GM18870 (cell line): ENCODE results near the gene ERG.

Experiments used
- ATAC-seq: cut with Tn5 transposase; IDR thresholded peaks from one replicate; pipeline ENCODE4 v1.9.1; 2021; ENCODE audit warnings: moderate library complexity; ENCODE audit not compliant: unreplicated experiment

The ERG gene

GRCh38 chr21:38499296-38499695, 1.0 kb upstream of the ERG start:
- ATAC-seq, result no peak

- no peak for ATAC-seq
Measured at GRCh38 chr21:38496224-38496623, 2.1 kb downstream of the ERG start.

- ATAC-seq, result no peak
Measured at GRCh38 chr21:38495696-38496095, 2.6 kb downstream of the ERG start.

- ATAC-seq, result no peak
Measured at GRCh38 chr21:38495242-38495641, 3.0 kb downstream of the ERG start.

DNA sequence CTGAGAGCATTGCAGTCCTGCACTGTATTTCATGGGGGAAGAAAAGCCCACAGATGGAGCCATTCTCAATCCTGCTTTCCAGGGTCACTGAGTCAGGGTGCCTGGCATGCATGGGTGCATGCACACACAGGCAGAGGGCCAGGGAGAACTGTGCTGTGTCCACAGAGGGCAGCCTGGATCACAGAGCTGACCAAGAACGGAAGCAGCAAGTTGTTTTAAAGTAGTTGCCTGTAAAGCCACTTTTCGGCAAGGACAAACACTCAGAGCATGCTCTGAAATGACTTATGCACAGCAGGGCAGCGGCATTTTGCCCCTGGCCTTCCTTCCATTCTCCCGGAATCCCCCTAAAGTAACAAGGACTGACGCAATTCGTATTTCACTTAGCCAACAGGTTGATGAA, 3.6 kb downstream of the ERG start:
- no peak for ATAC-seq

DNA sequence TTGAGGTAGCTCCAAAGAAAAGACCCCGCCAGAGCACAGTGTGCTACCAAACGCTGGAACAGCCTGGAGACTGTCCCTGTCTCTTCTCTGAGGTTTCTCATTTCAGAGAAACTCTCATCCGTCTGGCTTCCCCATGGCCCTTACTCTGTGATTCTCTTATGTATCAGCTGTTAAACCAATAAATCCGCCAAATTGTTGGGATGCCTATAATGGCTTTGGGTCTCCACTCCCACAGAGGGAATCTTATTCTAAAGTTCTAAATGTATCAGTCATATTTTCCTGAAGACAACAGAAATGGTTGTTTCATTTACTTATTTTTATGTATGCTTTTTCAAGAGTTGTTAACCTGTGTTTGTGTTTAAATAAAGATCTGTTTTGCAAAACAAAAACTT, 4.0 kb downstream of the ERG start:
- ATAC-seq, result no peak

DNA sequence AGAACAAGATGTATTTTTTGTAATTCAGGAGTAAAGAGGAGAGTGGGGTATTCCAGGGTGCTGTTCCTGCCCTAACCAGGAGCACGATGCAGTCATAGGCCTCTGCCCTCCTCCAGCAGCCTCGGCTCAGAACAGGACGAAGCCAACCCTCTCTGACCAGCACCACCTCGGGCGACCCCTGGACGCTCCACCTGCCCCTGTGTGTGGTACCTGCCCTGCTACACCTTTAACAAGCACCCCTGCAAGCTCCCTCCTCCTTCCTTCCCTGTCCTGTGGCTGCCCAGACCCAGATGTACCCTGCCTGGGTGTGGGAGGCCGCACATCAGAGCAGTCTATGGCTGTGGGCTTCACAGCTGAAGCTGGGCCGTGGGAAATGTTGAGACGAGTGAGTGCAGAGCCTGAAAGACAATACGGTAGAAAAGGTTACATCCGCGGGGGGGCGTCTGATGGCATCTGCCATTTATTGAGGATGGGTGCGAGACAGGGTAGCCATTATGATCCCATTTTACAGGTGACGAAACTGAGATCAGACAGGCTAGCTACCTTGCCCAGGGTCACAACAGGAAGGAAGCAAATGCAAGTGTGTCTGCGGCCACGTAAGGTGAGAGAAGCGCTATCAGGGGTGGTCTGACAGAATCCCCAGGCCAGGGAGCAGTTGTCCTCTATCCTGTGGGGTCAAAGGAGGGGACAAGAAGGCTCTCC, 4.6 kb downstream of the ERG start:
- no peak for ATAC-seq

- no peak for ATAC-seq
Measured at GRCh38 chr21:38492007-38492406, 6.3 kb downstream of the ERG start.

- ATAC-seq, result no peak
Measured at GRCh38 chr21:38491536-38491935, 6.7 kb downstream of the ERG start.

DNA sequence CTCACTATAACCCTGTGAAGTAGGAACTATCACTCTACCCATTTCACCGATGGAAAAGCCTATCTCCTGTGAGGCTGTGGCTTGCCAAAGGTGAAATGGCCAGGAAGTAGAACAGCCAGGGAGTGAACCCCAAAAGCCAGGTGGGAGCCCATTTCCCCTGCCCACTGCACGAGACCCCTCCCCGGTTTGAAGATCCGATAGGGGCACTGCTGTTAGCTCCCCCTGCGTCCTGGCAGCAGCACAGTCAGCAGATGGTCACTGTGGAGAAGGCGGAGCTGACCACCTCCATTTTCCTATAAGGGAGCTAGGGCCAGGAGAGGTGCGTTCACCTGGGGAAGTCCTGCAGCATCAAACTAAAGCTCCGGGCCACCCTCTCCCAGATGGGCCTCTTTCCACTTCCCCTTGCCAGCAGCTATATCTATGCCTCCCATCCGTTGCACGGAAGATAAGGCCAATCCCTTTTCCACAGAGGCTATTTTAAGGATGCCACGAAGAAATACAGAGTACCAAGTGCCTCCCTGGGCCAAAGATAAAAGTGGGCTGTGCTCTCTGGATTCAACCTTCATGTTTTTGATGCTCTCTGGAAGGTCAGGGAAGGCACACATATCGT, 7.8 kb downstream of the ERG start:
- no peak for ATAC-seq

DNA sequence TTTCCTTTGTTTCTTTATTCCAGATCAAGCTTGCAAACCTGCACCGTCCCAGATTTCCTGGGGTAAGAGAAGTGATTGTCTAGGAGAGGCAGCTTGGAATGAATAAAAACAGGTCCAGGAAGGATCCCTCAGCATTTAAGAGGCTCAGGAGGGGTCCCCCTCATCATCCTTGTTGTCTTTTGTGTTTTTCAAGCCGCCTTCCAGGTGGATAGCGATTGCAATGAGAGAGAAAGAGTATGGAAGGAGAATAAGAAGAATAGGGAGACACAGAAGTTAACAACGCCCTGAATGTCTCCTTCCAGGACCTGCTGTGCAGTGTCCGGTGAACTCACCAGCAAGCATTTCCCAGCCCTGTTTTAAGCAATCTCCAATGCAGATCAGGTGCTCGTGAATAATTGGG, 8.5 kb downstream of the ERG start:
- no peak for ATAC-seq

DNA sequence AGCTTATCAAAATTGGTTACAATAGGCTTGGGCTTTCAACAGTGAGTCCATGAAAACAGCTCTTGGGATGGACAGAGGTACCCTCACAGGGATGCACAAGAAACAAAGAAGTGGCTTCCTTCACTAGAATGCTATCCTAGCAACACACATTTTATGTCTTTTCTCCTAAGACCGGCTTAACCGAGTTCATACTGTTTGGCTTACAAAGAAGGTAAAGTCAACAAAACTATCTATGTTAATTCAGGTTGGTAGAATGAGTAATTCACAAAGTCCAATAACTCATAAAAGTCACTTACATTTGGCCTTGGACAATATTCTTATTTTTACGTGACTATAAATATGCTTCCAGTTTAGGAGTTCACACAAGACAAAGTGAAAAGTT, 9.0 kb downstream of the ERG start:
- no peak for ATAC-seq

DNA sequence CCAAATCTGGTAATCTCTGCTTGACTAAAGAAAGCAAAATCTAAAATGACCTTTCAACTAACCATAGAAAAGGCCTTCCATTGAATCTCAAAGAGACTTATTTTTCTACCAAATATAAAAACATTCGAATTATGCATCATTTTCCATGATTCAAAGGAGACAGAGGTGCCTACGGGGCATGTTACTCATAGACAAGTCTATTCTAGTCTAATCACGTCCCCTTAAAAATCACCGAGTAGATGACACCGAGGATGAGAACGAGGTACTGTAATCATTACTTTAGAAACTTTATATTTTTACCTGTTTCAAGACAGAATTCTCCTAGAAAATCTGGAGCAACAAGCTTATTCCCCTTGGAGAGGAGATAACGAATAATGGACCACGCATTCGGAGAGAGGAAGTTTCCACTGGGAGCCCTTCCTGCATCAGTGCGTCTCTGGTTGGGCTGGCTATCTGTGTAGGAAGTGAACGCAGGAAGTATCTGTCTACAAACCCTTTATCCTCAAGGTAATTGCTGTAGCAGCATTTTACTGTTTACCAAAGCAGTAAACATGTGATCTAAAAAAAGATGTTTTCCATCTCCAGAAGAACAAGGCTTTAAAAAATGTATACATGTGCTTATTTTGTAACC, 9.5 kb downstream of the ERG start:
- ATAC-seq, result no peak

DNA sequence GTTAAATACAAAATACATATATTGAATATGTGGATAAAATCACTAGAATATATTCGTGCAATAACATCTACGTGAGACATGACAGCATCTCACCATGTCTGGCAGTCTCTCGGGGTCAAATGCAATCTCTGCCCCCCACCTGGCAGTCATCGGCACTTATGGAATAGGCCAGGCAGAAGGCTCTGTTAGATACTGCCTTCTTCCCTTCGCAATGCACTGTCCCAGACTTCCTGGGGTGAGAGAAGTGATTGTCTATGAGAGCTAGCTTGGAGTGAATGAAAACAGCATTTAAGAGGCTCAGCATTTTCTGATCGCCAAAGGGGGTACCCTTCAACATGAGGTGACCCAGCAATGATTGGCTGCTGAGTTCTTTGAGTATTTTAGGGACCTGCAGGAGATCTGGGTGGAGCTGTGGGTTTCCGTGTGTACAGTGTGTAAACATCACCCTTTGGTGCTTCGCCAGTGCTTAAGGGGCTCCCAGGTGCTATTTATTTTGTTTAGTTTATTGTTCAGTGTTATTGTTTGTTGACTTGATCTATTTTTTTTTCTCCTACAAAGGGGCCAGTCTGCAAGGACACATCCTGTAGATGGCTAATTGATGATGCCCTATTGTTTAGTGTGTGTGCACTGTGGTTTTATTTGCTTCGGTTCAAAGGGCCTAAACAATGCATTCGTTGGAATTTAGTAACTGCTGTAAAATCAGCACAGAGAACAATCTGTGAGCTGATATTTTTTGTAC, 10.2 kb downstream of the ERG start:
- ATAC-seq, result no peak

DNA sequence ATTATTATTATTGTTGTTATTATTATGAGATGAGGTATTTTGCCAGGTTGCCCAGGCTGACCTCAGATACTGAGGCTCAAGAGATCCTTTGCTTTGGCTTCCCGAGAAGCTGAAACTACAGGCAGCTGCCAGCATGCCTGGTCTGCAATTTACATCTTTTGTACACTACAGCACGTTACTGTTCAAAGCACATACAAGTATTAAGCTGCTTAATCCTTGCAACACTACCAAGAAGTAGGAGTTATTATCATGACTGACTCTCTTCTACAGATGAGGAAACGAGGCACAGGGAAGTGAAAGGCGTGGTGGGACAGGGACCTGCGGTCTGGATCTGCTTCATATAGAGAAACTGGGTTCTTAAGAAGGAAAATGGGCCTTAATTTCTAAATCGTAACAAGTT, 11.6 kb downstream of the ERG start:
- no peak for ATAC-seq

- no peak for ATAC-seq
Measured at GRCh38 chr21:38486221-38486620, 12.1 kb downstream of the ERG start.

DNA sequence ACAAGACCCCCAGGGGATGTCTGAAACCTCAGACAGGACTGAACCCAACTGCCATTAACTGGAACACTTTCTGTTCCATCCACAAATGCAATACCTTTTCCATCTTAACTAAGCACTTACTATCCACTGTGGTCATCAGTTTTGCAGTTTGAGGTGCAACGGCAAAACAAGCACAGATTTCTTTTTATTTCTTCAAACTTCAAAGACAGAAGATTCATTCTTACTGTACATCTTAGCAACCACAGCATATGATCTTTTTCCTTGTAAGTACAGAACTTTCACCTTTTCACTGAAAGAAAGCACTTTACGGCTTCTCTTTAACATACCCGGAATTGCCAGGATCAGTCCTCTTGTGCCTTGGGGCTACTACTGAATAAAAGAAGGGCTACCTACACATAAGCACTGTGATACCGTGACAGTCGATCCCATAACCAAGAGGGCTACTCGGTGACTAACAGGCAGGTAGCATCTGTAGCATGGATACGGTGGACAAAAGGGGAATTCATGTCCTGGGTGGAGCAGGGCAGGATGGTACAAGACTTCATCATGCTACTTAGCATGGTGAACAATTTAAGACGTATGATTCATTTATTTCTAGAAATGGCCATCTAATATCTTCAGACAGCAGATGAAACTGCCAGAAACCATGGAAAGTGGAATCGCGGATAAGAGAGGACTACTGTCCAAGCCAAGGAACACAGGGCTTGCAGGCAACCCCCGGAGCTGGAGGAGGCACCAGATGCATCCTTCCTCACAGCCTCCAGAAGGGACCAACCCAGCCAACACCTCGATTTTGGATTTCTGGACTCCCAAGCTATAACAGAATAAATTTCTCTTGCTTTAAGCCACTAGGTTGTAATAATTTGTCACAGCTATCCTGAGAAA, 18.4 kb downstream of the ERG start:
- ATAC-seq, result no peak

DNA sequence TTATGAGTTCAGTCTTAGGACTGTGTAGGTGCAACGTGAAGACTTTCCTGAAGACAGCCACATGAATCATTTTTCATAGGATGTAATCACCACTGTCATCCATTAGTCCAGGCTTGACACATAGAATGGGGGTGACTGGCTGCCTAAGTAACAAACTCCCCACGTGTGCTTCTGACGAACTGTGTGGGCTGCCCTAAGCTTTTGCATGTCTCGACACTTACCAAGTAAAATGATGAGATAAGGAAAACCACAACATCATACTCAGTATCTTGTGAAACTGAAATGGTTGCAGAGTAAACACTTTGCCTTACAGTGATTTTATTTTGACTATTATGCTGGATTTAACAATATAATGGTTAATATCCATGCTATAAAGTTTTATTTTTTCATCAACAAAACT, 19.5 kb downstream of the ERG start:
- no peak for ATAC-seq

DNA sequence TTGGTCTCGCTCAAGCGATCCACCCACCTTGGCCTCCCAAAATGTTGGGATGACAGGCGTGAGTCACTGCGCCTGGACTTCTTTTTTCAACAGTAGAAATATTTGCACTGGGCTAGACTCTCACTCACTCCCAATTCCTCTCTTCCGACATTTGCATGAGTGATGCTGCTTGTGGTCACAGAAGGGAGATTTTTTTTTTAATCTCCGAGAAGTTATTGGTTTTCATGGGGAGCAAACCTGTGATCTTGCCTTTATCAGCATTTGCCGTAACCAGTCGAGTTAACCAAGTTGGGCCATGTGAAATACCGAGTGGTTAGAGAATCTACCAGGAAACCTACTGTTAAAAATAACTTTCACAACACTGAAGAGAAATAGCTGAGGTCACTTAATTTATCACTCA, 21.1 kb downstream of the ERG start:
- ATAC-seq, result no peak

- ATAC-seq, result no peak
Measured at GRCh38 chr21:38476385-38476784, 21.9 kb downstream of the ERG start.

- no peak for ATAC-seq
Measured at GRCh38 chr21:38475519-38475918, 22.8 kb downstream of the ERG start.
